ENCODE measurements around the gene DGKQ. TPM values are rescaled to one million over a fixed set of nuclear protein-coding genes. Genes with fewer than 3 reads are reported as not detected.
A peak's percentile ranks its signal among the peaks of the same experiment; 100 is the strongest.

Gene DGKQ
- total and polyA plus RNA-seq, 2 of the 8 experiments (the other 6 are each of a cell fraction or from before 2014, with no cell fraction given) = 7.3 to 9.7 TPM

DNA sequence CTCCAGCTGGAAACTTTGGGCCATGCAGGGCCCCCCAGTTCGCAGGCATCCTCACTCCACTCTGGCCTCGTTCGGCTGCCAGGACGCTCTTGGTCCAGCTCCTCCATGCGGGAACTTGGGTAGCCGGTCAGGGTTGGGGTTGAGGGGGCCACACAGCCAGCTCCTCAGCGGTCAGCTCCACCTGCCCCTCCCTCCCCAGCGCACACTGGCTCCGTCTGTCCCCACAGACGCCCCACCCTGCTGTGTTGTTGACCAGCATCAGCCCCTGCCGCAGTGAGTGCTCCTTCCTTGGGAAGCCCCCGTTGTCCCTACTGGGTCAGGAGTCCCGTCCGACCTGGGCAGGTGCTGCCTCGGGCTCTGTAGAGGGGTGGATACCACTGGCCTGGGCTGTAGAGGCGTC, 43.8 kb upstream of the DGKQ start:
- Histone ChIP-seq H2AFZ (ENCODE audit: low read length) (no peak overlapping the region), H2BK5ac (ENCODE audit: low read depth, low read length) (no peak overlapping the region), H4K8ac (ENCODE audit: extremely low read depth, insufficient read depth, low read length) (peak overlapping the region; percentile 35; the same call in 1 of the 2 replicates), H3K79me2 (ENCODE audit: control insufficient read depth in 1 of 2, insufficient read depth in 2 of 2, low read length in 2 of 2) (no peaks in the 10 kb centered on the region), H3K27me3 (replicated peaks in 1 of 4; ENCODE audit: control insufficient read depth in 3 of 4, extremely low read depth in 1 of 4, insufficient read depth in 3 of 4, low read length in 3 of 4) (peaks cover 0 to 6% (median 3%) of the 10 kb centered on the region in 4 experiments; a peak in 3 of 7 replicates), H3K9me3 (ENCODE audit: insufficient read depth in 2 of 2, low read depth in 1 of 2, low read length in 1 of 2) (no peaks in the 10 kb centered on the region), H3K4me1 (replicated peaks in 1 of 4; ENCODE audit: control insufficient read depth in 3 of 4, insufficient read depth in 4 of 4, low read length in 3 of 4) (peaks cover 0 to 4% (median 2%) of the 10 kb centered on the region in 4 experiments; a peak in 4 of 7 replicates), H3K18ac (ENCODE audit: extremely low read depth, low read length) (no peak overlapping the region), H4K91ac (replicated peaks; ENCODE audit: insufficient read length, low read length) (no peak overlapping the region), H3K56ac (replicated peaks; ENCODE audit: insufficient read length, low read depth, low read length) (no peak overlapping the region), H2BK120ac (replicated peaks; ENCODE audit: low read depth, low read length) (no peak overlapping the region), H3K4me2 (ENCODE audit: insufficient read depth in 1 of 2, low read depth in 2 of 2, low read length in 2 of 2) (no peak overlapping the region), H2AK5ac (ENCODE audit: low read depth, low read length) (no peak overlapping the region), H2BK12ac (ENCODE audit: low read depth, low read length) (no peak overlapping the region), H3K9ac (replicated peaks in 1 of 4; ENCODE audit: extremely low read depth in 1 of 4, low read depth in 3 of 4, low read length in 3 of 4) (no peak overlapping the region), H3K23ac (ENCODE audit: insufficient read length) (no peak overlapping the region), H3K79me1 (ENCODE audit: low read depth, low read length) (peaks cover 6% of the 10 kb centered on the region), H3K27ac (ENCODE audit: low read depth, low read length) (no peak overlapping the region), H2BK20ac (ENCODE audit: low read length) (no peak overlapping the region), H3K4me3 (ENCODE audit: extremely low read depth in 1 of 4, insufficient read depth in 2 of 4, low read depth in 3 of 4, low read length in 4 of 4) (no peak overlapping the region), H4K5ac (ENCODE audit: insufficient read length, low read depth, low read length) (no peak overlapping the region), H4K20me1 (replicated peaks in 1 of 2; ENCODE audit: control insufficient read depth in 1 of 2, insufficient read depth in 2 of 2, low read length in 2 of 2) (peaks cover 5 to 19% of the 10 kb centered on the region in 2 experiments), H3K23me2 (ENCODE audit: low read depth, low read length) (peaks cover 1% of the 10 kb centered on the region; the same call in 1 of the 2 replicates), H3K4ac (replicated peaks; ENCODE audit: insufficient read length, low read depth, low read length) (no peak overlapping the region), H3K14ac (ENCODE audit: insufficient read length) (no peak overlapping the region), H3K36me3 (ENCODE audit: control insufficient read depth in 2 of 4, insufficient read depth in 4 of 4, low read length in 3 of 4) (no peaks in the 10 kb centered on the region), H2BK15ac (ENCODE audit: low read length) (no peak overlapping the region)
- TF ChIP-seq CTBP2 (IDR thresholded peaks at IDR 0.05; ENCODE audit: borderline replicate concordance, insufficient read depth, insufficient read length, low read length) = no peak
- no peak for TF ChIP-seq KDM4A (IDR thresholded peaks at IDR 0.05; ENCODE audit: low read depth, low read length, severe bottlenecking)
- TF ChIP-seq RAD21 (IDR thresholded peaks at IDR 0.05 in 1 of 2, conservative IDR thresholded peaks at IDR 0.05 in 1 of 2; ENCODE audit: low read depth in 2 of 2, low read length in 2 of 2) = no peak
- no peak for TF ChIP-seq BCL11A (IDR thresholded peaks at IDR 0.05; ENCODE audit: low read depth in 2 of 2, low read length in 2 of 2)
- FAIRE-seq (no peak), DNase-seq (ENCODE audit: low read depth in 1 of 2, low spot score in 2 of 2) (no peak)
- POLR2A ChIA-PET (ENCODE audit: partially characterized antibody) = interaction anchor here (1.1 to 2.0 kb wide), 2 partner anchors 16 to 96 kb away, joined by 5 to 7 read pairs; partner anchors contain the start of gene RNF212
- WGBS, 2 experiments (ENCODE audit: extremely low coverage in 1 of 2, insufficient coverage in 1 of 2, insufficient read length in 1 of 2, insufficient replicate concordance in 2 of 2, low coverage in 1 of 2, low lambda C conversion rate in 2 of 2, missing lambda C conversion rate in 1 of 2) = 86% methylated on average over 15 of the region's 16 CpGs; no CpG with 5 or more reads in 1 of the 2 experiments
- CTCF ChIA-PET (ENCODE audit: partially characterized antibody) = no interaction called here

All from H1 (cell line).